ENCODE results near the gene CT45A8. TPM values are rescaled to one million over a fixed set of nuclear protein-coding genes. Genes with fewer than 3 reads are reported as not detected.
"Not testable (repeated sequence)": the region's sequence is repeated elsewhere in the genome, so short reads cannot be mapped to it uniquely, and the experiment has no call there.

Gene CT45A8
- total RNA-seq, 1 donor from 2014 or later = not detected

DNA sequence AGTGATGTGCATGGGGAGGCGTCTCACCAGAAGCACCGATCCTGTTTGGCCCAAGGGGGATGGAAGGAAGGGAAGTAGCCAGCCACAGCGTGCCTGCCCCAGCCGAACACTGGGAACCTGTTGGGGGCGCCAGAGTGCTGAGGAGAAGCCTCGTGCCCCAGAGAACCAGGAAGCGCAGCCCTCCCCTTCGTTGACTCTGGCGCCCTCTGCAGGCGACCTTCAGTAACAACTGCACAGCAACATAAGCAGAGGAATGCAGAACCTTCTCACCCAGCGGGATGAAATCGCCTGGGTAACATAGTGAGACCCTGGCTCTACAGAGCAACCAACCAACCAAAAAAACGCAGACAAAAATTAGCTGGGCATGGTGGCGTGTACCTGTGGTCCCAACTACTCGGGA is 34.6 kb upstream of the CT45A8 start:
- not testable (repeated sequence) for H2AFZ ChIP-seq (replicated peaks); H3K4me1 ChIP-seq; H3K36me3 Mint-ChIP-seq; H3K4me3 Mint-ChIP-seq; H3K4me2 ChIP-seq; H3K9me3 ChIP-seq (ENCODE audit: low read depth); H3K36me3 ChIP-seq; DNase-seq (ENCODE audit: low spot score); H4K20me1 ChIP-seq (ENCODE audit: low read depth); H3K27me3 ChIP-seq; H3F3A ChIP-seq (ENCODE audit: low read depth); H3K79me2 ChIP-seq (ENCODE audit: low read depth); H3K4me3 ChIP-seq; H3K27ac ChIP-seq; H3K4me1 Mint-ChIP-seq; H3K27me3 Mint-ChIP-seq (ENCODE audit: insufficient read depth, low read depth); H3K27ac Mint-ChIP-seq; H3K9ac ChIP-seq
- TF ChIP-seq, protein P1, sequence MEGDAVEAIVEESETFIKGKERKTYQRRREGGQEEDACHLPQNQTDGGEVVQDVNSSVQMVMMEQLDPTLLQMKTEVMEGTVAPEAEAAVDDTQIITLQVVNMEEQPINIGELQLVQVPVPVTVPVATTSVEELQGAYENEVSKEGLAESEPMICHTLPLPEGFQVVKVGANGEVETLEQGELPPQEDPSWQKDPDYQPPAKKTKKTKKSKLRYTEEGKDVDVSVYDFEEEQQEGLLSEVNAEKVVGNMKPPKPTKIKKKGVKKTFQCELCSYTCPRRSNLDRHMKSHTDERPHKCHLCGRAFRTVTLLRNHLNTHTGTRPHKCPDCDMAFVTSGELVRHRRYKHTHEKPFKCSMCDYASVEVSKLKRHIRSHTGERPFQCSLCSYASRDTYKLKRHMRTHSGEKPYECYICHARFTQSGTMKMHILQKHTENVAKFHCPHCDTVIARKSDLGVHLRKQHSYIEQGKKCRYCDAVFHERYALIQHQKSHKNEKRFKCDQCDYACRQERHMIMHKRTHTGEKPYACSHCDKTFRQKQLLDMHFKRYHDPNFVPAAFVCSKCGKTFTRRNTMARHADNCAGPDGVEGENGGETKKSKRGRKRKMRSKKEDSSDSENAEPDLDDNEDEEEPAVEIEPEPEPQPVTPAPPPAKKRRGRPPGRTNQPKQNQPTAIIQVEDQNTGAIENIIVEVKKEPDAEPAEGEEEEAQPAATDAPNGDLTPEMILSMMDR (IDR thresholded peaks at IDR 0.05) = peak; percentile 22
- peaks cover 10% of the 10 kb centered on the region for H3K9me3 Mint-ChIP-seq

- not testable (repeated sequence) for H4K20me1 ChIP-seq (ENCODE audit: low read depth); H3K4me1 ChIP-seq; H3K4me1 Mint-ChIP-seq; H3K27me3 ChIP-seq; H3K27ac ChIP-seq; H3K36me3 Mint-ChIP-seq; H3K27ac Mint-ChIP-seq; H3K9me3 ChIP-seq (ENCODE audit: low read depth); H3K4me3 Mint-ChIP-seq; H3K4me2 ChIP-seq; H2AFZ ChIP-seq (replicated peaks); H3K79me2 ChIP-seq (ENCODE audit: low read depth); H3K27me3 Mint-ChIP-seq (ENCODE audit: insufficient read depth, low read depth); DNase-seq (ENCODE audit: low spot score); H3F3A ChIP-seq (ENCODE audit: low read depth); H3K36me3 ChIP-seq; H3K9me3 Mint-ChIP-seq; H3K9ac ChIP-seq; H3K4me3 ChIP-seq
These were observed 33.9 kb upstream of the CT45A8 start for GRCh38 chrX:135888230-135888629.

- not testable (repeated sequence) for H3K36me3 Mint-ChIP-seq; H3K27me3 ChIP-seq; H3K4me1 ChIP-seq; DNase-seq (ENCODE audit: low spot score); H3K9me3 ChIP-seq (ENCODE audit: low read depth); H3K27me3 Mint-ChIP-seq (ENCODE audit: insufficient read depth, low read depth); H3K36me3 ChIP-seq; H3K9me3 Mint-ChIP-seq; H3K27ac Mint-ChIP-seq; H3K4me3 Mint-ChIP-seq; H3F3A ChIP-seq (ENCODE audit: low read depth); H3K4me3 ChIP-seq; H3K79me2 ChIP-seq (ENCODE audit: low read depth); H4K20me1 ChIP-seq (ENCODE audit: low read depth); H2AFZ ChIP-seq (replicated peaks); H3K9ac ChIP-seq; H3K27ac ChIP-seq; H3K4me2 ChIP-seq; H3K4me1 Mint-ChIP-seq
These were observed 28.4 kb upstream of the CT45A8 start for GRCh38 chrX:135882741-135883140.

DNA sequence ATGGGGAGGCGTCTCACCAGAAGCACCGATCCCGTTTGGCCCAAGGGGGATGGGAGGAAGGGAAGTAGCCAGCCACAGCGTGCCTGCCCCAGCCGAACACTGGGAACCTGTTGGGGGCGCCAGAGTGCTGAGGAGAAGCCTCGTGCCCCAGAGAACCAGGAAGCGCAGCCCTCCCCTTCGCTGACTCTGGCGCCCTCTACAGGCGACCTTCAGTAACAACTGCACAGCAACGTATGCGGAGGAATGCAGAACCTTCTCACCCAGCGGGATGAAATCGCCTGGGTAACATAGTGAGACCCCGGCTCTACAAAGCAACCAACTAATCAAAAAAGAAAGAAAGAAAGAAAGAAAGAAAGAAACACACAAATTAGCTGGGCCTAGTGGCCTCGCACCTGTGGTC is 17.4 kb upstream of the CT45A8 start, which contains the start of gene CT45A9:
TSS of gene CT45A9 (minus strand) at position 101 of the 400 bp plus-strand sequence. CDS start 3,751 bp downstream, outside the sequence.
- H3F3A ChIP-seq (ENCODE audit: low read depth); H3K9me3 ChIP-seq (ENCODE audit: low read depth); H3K4me1 Mint-ChIP-seq; H3K27ac ChIP-seq; H2AFZ ChIP-seq (replicated peaks); H3K4me2 ChIP-seq; H3K36me3 ChIP-seq; H3K27me3 ChIP-seq; H3K4me3 ChIP-seq; H3K27ac Mint-ChIP-seq; H3K9me3 Mint-ChIP-seq; H3K4me1 ChIP-seq; H3K9ac ChIP-seq; H3K4me3 Mint-ChIP-seq; DNase-seq (ENCODE audit: low spot score); H3K79me2 ChIP-seq (ENCODE audit: low read depth); H3K27me3 Mint-ChIP-seq (ENCODE audit: insufficient read depth, low read depth); H3K36me3 Mint-ChIP-seq; H4K20me1 ChIP-seq (ENCODE audit: low read depth): not testable (repeated sequence)

DNA sequence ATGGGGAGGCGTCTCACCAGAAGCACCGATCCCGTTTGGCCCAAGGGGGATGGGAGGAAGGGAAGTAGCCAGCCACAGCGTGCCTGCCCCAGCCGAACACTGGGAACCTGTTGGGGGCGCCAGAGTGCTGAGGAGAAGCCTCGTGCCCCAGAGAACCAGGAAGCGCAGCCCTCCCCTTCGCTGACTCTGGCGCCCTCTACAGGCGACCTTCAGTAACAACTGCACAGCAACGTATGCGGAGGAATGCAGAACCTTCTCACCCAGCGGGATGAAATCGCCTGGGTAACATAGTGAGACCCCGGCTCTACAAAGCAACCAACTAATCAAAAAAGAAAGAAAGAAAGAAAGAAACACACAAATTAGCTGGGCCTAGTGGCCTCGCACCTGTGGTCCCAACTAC is 17.2 kb downstream of the CT45A8 start, which contains the start of gene CT45A7:
TSS of gene CT45A7 (minus strand) at position 101 of the 400 bp plus-strand sequence. CDS start 3,747 bp downstream, outside the sequence.
- not testable (repeated sequence) for H3K36me3 ChIP-seq; H3K4me3 Mint-ChIP-seq; H3K9ac ChIP-seq; H3K4me1 ChIP-seq; H3K79me2 ChIP-seq (ENCODE audit: low read depth); H2AFZ ChIP-seq (replicated peaks); H3K27ac ChIP-seq; DNase-seq (ENCODE audit: low spot score); H3K27me3 ChIP-seq; H3K4me1 Mint-ChIP-seq; H3K27me3 Mint-ChIP-seq (ENCODE audit: insufficient read depth, low read depth); H3K9me3 ChIP-seq (ENCODE audit: low read depth); H3K36me3 Mint-ChIP-seq; H3K9me3 Mint-ChIP-seq; H3K27ac Mint-ChIP-seq; H3K4me2 ChIP-seq; H3F3A ChIP-seq (ENCODE audit: low read depth); H3K4me3 ChIP-seq; H4K20me1 ChIP-seq (ENCODE audit: low read depth)

- H3K36me3 Mint-ChIP-seq; H3K9me3 ChIP-seq (ENCODE audit: low read depth); H3K4me3 Mint-ChIP-seq; H3K27ac Mint-ChIP-seq; H3K4me3 ChIP-seq; H3K9ac ChIP-seq; H4K20me1 ChIP-seq (ENCODE audit: low read depth); H3K27ac ChIP-seq; H3F3A ChIP-seq (ENCODE audit: low read depth); H3K4me2 ChIP-seq; H3K4me1 Mint-ChIP-seq; H3K36me3 ChIP-seq; H3K4me1 ChIP-seq; H3K27me3 Mint-ChIP-seq (ENCODE audit: insufficient read depth, low read depth); H2AFZ ChIP-seq (replicated peaks); H3K79me2 ChIP-seq (ENCODE audit: low read depth); H3K9me3 Mint-ChIP-seq; DNase-seq (ENCODE audit: low spot score); H3K27me3 ChIP-seq: not testable (repeated sequence)
These were observed 34.4 kb downstream of the CT45A8 start, which contains the start of gene CT45A2 for GRCh38 chrX:135819912-135820311. TSS of gene CT45A2 (minus strand) at chrX:135820012. CDS start at chrX:135816265, 3,747 bp downstream.

DNA sequence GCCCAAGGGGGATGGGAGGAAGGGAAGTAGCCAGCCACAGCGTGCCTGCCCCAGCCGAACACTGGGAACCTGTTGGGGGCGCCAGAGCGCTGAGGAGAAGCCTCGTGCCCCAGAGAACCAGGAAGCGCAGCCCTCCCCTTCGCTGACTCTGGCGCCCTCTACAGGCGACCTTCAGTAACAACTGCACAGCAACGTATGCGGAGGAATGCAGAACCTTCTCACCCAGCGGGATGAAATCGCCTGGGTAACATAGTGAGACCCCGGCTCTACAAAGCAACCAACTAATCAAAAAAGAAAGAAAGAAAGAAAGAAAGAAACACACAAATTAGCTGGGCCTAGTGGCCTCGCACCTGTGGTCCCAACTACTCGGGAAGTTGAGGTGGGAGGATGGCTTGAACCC is 51.7 kb downstream of the CT45A8 start, which contains the start of gene CT45A6:
TSS of gene CT45A6 (minus strand) at position 101 of the 400 bp plus-strand sequence. CDS start 3,794 bp downstream, outside the sequence.
- not testable (repeated sequence) for H3K9ac ChIP-seq; H3K9me3 Mint-ChIP-seq; H3K27ac Mint-ChIP-seq; H3K4me3 ChIP-seq; H3F3A ChIP-seq (ENCODE audit: low read depth); H3K27me3 ChIP-seq; H3K4me1 Mint-ChIP-seq; H3K4me3 Mint-ChIP-seq; H3K4me2 ChIP-seq; H3K9me3 ChIP-seq (ENCODE audit: low read depth); H3K27ac ChIP-seq; H2AFZ ChIP-seq (replicated peaks); H3K4me1 ChIP-seq; H3K36me3 Mint-ChIP-seq; DNase-seq (ENCODE audit: low spot score); H4K20me1 ChIP-seq (ENCODE audit: low read depth); H3K36me3 ChIP-seq; H3K79me2 ChIP-seq (ENCODE audit: low read depth); H3K27me3 Mint-ChIP-seq (ENCODE audit: insufficient read depth, low read depth)

All from neural progenitor cell (in vitro differentiated cells).